ENCODE measurements around the gene ZNF324. TPM values are rescaled to one million over a fixed set of nuclear protein-coding genes. Genes with fewer than 3 reads are reported as not detected.
A peak's percentile ranks its signal among the peaks of the same experiment; 100 is the strongest.

The ZNF324 gene
- total and polyA plus RNA-seq, 9 of the 15 experiments (the other 6 are each of a cell fraction or from before 2014, with no cell fraction given), result 0.92 to 16.4 (median 5.3) TPM

DNA sequence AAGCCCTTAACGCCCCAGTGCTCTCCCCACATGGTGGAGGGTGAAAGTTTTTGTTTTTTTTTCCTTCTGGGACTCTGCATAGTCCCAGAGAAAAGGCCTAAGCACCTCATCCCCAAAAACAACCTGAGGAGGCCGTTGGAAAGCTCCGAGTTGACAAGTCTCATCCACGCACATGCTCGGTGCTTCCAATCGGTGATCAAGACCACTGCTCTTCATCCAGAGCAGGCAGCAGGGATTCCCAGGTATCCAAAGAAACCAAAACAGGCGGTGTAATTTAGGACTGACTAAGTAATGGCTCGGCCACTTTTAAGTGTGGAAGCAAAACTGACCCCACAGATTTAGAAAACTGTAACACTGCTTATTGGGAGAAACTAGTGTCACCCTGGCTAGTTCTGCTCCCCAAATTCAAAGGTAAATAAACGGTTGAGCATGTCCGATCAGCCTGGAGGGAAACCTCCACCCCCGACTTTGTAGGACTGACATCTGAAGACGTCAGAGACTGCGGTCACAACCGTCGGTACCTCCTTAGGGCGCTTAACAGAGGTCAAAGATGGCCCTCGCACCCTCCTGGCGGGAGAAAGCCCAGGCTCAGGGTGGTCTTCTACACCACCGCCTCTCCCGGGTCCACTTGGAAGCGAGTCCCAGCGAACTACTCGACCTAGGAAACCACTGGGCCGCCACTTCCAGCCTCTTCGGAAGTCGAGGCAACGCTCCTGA lies 8.3 kb downstream of the ZNF324 start (continued):
- TF ChIP-seq, protein P1, sequence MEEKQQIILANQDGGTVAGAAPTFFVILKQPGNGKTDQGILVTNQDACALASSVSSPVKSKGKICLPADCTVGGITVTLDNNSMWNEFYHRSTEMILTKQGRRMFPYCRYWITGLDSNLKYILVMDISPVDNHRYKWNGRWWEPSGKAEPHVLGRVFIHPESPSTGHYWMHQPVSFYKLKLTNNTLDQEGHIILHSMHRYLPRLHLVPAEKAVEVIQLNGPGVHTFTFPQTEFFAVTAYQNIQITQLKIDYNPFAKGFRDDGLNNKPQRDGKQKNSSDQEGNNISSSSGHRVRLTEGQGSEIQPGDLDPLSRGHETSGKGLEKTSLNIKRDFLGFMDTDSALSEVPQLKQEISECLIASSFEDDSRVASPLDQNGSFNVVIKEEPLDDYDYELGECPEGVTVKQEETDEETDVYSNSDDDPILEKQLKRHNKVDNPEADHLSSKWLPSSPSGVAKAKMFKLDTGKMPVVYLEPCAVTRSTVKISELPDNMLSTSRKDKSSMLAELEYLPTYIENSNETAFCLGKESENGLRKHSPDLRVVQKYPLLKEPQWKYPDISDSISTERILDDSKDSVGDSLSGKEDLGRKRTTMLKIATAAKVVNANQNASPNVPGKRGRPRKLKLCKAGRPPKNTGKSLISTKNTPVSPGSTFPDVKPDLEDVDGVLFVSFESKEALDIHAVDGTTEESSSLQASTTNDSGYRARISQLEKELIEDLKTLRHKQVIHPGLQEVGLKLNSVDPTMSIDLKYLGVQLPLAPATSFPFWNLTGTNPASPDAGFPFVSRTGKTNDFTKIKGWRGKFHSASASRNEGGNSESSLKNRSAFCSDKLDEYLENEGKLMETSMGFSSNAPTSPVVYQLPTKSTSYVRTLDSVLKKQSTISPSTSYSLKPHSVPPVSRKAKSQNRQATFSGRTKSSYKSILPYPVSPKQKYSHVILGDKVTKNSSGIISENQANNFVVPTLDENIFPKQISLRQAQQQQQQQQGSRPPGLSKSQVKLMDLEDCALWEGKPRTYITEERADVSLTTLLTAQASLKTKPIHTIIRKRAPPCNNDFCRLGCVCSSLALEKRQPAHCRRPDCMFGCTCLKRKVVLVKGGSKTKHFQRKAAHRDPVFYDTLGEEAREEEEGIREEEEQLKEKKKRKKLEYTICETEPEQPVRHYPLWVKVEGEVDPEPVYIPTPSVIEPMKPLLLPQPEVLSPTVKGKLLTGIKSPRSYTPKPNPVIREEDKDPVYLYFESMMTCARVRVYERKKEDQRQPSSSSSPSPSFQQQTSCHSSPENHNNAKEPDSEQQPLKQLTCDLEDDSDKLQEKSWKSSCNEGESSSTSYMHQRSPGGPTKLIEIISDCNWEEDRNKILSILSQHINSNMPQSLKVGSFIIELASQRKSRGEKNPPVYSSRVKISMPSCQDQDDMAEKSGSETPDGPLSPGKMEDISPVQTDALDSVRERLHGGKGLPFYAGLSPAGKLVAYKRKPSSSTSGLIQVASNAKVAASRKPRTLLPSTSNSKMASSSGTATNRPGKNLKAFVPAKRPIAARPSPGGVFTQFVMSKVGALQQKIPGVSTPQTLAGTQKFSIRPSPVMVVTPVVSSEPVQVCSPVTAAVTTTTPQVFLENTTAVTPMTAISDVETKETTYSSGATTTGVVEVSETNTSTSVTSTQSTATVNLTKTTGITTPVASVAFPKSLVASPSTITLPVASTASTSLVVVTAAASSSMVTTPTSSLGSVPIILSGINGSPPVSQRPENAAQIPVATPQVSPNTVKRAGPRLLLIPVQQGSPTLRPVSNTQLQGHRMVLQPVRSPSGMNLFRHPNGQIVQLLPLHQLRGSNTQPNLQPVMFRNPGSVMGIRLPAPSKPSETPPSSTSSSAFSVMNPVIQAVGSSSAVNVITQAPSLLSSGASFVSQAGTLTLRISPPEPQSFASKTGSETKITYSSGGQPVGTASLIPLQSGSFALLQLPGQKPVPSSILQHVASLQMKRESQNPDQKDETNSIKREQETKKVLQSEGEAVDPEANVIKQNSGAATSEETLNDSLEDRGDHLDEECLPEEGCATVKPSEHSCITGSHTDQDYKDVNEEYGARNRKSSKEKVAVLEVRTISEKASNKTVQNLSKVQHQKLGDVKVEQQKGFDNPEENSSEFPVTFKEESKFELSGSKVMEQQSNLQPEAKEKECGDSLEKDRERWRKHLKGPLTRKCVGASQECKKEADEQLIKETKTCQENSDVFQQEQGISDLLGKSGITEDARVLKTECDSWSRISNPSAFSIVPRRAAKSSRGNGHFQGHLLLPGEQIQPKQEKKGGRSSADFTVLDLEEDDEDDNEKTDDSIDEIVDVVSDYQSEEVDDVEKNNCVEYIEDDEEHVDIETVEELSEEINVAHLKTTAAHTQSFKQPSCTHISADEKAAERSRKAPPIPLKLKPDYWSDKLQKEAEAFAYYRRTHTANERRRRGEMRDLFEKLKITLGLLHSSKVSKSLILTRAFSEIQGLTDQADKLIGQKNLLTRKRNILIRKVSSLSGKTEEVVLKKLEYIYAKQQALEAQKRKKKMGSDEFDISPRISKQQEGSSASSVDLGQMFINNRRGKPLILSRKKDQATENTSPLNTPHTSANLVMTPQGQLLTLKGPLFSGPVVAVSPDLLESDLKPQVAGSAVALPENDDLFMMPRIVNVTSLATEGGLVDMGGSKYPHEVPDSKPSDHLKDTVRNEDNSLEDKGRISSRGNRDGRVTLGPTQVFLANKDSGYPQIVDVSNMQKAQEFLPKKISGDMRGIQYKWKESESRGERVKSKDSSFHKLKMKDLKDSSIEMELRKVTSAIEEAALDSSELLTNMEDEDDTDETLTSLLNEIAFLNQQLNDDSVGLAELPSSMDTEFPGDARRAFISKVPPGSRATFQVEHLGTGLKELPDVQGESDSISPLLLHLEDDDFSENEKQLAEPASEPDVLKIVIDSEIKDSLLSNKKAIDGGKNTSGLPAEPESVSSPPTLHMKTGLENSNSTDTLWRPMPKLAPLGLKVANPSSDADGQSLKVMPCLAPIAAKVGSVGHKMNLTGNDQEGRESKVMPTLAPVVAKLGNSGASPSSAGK (IDR thresholded peaks at IDR 0.05), result no peak
- no peak for TF ChIP-seq TAF1 (IDR thresholded peaks at IDR 0.05; ENCODE audit: control insufficient read depth, extremely low read depth, insufficient read depth, low read length, severe bottlenecking)
- TF ChIP-seq ILF3 (IDR thresholded peaks at IDR 0.05; ENCODE audit: borderline replicate concordance), result no peak
- no peak for TF ChIP-seq ZNF316 (IDR thresholded peaks at IDR 0.05)
- no peak for TF ChIP-seq PRPF4 (IDR thresholded peaks at IDR 0.05; ENCODE audit: insufficient read depth, low read depth, low read length, poor library complexity, severe bottlenecking)
- TF ChIP-seq, protein P2, sequence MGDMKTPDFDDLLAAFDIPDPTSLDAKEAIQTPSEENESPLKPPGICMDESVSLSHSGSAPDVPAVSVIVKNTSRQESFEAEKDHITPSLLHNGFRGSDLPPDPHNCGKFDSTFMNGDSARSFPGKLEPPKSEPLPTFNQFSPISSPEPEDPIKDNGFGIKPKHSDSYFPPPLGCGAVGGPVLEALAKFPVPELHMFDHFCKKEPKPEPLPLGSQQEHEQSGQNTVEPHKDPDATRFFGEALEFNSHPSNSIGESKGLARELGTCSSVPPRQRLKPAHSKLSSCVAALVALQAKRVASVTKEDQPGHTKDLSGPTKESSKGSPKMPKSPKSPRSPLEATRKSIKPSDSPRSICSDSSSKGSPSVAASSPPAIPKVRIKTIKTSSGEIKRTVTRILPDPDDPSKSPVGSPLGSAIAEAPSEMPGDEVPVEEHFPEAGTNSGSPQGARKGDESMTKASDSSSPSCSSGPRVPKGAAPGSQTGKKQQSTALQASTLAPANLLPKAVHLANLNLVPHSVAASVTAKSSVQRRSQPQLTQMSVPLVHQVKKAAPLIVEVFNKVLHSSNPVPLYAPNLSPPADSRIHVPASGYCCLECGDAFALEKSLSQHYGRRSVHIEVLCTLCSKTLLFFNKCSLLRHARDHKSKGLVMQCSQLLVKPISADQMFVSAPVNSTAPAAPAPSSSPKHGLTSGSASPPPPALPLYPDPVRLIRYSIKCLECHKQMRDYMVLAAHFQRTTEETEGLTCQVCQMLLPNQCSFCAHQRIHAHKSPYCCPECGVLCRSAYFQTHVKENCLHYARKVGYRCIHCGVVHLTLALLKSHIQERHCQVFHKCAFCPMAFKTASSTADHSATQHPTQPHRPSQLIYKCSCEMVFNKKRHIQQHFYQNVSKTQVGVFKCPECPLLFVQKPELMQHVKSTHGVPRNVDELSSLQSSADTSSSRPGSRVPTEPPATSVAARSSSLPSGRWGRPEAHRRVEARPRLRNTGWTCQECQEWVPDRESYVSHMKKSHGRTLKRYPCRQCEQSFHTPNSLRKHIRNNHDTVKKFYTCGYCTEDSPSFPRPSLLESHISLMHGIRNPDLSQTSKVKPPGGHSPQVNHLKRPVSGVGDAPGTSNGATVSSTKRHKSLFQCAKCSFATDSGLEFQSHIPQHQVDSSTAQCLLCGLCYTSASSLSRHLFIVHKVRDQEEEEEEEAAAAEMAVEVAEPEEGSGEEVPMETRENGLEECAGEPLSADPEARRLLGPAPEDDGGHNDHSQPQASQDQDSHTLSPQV (IDR thresholded peaks at IDR 0.05), result no peak
- no peak for TF ChIP-seq CTBP1 (IDR thresholded peaks at IDR 0.05; ENCODE audit: borderline replicate concordance)
- no peak for TF ChIP-seq KHSRP (IDR thresholded peaks at IDR 0.05)
- TF ChIP-seq ZNF408 (CRISPR knock-in tag; IDR thresholded peaks at IDR 0.05; ENCODE audit: low read depth), result no peak
- TF ChIP-seq, protein P3, sequence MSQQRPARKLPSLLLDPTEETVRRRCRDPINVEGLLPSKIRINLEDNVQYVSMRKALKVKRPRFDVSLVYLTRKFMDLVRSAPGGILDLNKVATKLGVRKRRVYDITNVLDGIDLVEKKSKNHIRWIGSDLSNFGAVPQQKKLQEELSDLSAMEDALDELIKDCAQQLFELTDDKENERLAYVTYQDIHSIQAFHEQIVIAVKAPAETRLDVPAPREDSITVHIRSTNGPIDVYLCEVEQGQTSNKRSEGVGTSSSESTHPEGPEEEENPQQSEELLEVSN (IDR thresholded peaks at IDR 0.05; ENCODE audit: borderline replicate concordance in 1 of 2, extremely low read depth in 1 of 2, insufficient read depth in 1 of 2, insufficient read length in 1 of 2, low read depth in 1 of 2, low read length in 1 of 2, poor library complexity in 1 of 2, severe bottlenecking in 1 of 2), result peak in 1 of 2 experiments; percentile 21

Measured in K562 (cell line).